ENCODE results near the gene MATN1.

The MATN1 gene

DNA sequence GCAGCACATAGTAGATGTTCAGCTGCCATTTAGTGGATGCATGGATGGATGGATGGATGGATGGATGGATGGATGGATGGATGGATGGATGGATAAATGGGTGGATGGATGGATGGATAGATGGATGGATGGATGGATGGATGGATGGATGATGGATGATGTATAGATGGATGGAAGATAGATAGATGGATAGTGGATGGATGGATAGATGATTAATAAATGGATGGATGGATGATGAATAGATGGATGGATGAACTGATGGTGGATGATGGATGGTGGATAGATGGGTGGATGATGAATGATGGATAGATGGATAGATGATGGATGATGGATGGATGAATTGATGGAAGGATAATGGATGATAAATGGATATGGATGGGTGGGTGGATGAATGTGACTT is 20.6 kb downstream of the MATN1 start:
- Histone ChIP-seq H3K4me3 (replicated peaks; ENCODE audit: insufficient read depth, low read length) (no peak overlapping the region), H3K27ac (replicated peaks) (no peak overlapping the region), H3K27me3 (ENCODE audit: insufficient read depth, poor library complexity, severe bottlenecking) (peaks cover 10% of the 10 kb centered on the region)
- no peak for DNase-seq (ENCODE audit: low read depth in 1 of 2, low spot score in 1 of 2)
- TF ChIP-seq GABPA (IDR thresholded peaks at IDR 0.05; ENCODE audit: low read depth) (no peak), SPI1 (IDR thresholded peaks at IDR 0.05; ENCODE audit: borderline replicate concordance, low read depth) (no peak), POLR2AphosphoS5 (IDR thresholded peaks at IDR 0.05; ENCODE audit: low read depth) (no peak)
- TF ChIP-seq, protein P1, sequence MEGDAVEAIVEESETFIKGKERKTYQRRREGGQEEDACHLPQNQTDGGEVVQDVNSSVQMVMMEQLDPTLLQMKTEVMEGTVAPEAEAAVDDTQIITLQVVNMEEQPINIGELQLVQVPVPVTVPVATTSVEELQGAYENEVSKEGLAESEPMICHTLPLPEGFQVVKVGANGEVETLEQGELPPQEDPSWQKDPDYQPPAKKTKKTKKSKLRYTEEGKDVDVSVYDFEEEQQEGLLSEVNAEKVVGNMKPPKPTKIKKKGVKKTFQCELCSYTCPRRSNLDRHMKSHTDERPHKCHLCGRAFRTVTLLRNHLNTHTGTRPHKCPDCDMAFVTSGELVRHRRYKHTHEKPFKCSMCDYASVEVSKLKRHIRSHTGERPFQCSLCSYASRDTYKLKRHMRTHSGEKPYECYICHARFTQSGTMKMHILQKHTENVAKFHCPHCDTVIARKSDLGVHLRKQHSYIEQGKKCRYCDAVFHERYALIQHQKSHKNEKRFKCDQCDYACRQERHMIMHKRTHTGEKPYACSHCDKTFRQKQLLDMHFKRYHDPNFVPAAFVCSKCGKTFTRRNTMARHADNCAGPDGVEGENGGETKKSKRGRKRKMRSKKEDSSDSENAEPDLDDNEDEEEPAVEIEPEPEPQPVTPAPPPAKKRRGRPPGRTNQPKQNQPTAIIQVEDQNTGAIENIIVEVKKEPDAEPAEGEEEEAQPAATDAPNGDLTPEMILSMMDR (IDR thresholded peaks at IDR 0.05; ENCODE audit: insufficient read depth, low read length) = no peak
- TF ChIP-seq, protein P2, sequence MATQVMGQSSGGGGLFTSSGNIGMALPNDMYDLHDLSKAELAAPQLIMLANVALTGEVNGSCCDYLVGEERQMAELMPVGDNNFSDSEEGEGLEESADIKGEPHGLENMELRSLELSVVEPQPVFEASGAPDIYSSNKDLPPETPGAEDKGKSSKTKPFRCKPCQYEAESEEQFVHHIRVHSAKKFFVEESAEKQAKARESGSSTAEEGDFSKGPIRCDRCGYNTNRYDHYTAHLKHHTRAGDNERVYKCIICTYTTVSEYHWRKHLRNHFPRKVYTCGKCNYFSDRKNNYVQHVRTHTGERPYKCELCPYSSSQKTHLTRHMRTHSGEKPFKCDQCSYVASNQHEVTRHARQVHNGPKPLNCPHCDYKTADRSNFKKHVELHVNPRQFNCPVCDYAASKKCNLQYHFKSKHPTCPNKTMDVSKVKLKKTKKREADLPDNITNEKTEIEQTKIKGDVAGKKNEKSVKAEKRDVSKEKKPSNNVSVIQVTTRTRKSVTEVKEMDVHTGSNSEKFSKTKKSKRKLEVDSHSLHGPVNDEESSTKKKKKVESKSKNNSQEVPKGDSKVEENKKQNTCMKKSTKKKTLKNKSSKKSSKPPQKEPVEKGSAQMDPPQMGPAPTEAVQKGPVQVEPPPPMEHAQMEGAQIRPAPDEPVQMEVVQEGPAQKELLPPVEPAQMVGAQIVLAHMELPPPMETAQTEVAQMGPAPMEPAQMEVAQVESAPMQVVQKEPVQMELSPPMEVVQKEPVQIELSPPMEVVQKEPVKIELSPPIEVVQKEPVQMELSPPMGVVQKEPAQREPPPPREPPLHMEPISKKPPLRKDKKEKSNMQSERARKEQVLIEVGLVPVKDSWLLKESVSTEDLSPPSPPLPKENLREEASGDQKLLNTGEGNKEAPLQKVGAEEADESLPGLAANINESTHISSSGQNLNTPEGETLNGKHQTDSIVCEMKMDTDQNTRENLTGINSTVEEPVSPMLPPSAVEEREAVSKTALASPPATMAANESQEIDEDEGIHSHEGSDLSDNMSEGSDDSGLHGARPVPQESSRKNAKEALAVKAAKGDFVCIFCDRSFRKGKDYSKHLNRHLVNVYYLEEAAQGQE (IDR thresholded peaks at IDR 0.05; ENCODE audit: insufficient replicate concordance, low read depth) = no peak

DNA sequence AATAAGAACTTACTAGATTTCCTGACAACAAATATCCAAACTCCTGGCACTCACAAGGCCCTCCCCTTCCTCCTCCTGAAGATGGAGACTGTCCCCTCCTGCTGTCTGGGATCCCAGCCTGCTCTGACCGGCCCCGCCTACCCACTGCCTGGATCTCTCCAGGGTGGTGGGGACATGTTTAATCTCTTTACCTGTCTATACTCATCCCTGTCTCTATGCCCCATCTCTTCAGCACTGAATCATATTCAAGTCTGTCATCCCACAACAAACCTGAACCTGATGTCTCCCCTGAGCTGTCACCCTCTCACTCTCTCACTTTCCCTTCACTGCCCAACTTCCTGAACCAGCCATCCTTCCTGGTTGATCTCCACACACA is 22.1 kb downstream of the MATN1 start:
- H3K27ac ChIP-seq (replicated peaks) = no peak overlapping the region
- DNase-seq (ENCODE audit: low read depth in 1 of 2, low spot score in 1 of 2) = no peak

DNA sequence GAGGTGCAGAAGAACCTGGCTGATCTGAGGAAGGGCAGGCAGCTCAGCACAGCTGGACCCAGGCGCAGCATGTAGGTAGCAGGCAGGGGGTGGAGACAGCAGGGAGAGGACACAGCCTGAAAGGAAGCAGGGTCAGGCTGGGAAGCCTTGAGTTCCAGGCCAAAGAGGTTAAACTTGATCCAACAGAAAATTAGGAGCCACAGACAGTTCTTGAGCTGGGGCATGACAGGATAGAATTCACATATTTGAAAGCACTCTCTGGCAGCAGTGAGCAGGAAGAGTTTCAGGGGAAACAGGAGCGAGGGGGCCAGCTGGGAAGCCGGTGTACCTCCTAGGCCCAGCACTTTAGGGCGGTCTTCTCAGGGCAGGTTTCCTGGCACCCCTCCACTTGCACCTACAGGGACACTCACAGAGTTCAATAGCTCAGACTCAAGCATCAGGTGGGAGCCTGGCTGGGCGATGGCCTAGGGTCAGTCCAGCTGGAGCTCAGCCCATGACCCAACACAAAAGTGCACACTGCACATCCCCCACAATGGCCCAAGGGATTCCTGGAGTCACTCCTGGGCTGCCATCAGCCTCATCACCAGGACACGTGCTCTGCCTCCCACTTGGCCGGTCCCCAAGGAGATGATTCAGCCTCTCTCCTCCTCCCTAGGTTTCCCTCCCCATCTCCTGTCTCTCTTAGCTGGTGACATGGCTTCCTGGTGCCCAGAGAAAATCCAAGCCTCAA is 22.7 kb downstream of the MATN1 start:
- peaks cover 6% of the 10 kb centered on the region for H3K27me3 ChIP-seq (ENCODE audit: insufficient read depth, poor library complexity, severe bottlenecking)
- no peak for DNase-seq (ENCODE audit: low read depth in 1 of 2, low spot score in 1 of 2)
- no peak for TF ChIP-seq SPI1 (IDR thresholded peaks at IDR 0.05; ENCODE audit: borderline replicate concordance, low read depth)
- TF ChIP-seq POLR2AphosphoS5 (IDR thresholded peaks at IDR 0.05; ENCODE audit: low read depth) = no peak
- H3K27ac ChIP-seq (replicated peaks) = no peak overlapping the region
- no peak overlapping the region for H3K4me3 ChIP-seq (replicated peaks; ENCODE audit: insufficient read depth, low read length)

More for the DNA sequence above, 22.1 kb downstream of the MATN1 start:
- TF ChIP-seq POLR2AphosphoS5 (IDR thresholded peaks at IDR 0.05; ENCODE audit: low read depth) (no peak), GABPA (IDR thresholded peaks at IDR 0.05; ENCODE audit: low read depth) (no peak), SPI1 (IDR thresholded peaks at IDR 0.05; ENCODE audit: borderline replicate concordance, low read depth) (no peak)
- TF ChIP-seq, protein P2 (IDR thresholded peaks at IDR 0.05; ENCODE audit: insufficient replicate concordance, low read depth) = no peak
- TF ChIP-seq, protein P1 (IDR thresholded peaks at IDR 0.05; ENCODE audit: insufficient read depth, low read length) = no peak
- Histone ChIP-seq H3K27me3 (ENCODE audit: insufficient read depth, poor library complexity, severe bottlenecking) (peaks cover 8% of the 10 kb centered on the region), H3K4me3 (replicated peaks; ENCODE audit: insufficient read depth, low read length) (no peak overlapping the region)

DNA sequence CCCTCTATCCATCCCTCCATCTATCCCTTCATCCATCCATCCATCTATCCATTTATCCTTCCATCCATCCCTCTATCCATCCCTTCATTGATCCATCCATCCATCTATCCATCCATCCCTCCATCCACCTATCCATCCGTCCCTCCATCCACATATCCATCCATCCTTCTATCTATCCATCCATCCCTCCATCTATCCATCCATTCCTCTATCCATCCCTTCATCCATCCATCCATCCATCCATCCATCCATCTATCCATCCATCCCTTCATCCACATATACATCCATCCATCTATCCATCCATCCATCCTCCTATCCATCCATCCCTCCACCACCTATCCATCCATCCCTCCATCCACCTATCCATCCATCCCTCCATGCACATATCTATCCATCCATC is 23.6 kb downstream of the MATN1 start:
- Histone ChIP-seq H3K4me3 (replicated peaks; ENCODE audit: insufficient read depth, low read length) (no peak overlapping the region), H3K27me3 (ENCODE audit: insufficient read depth, poor library complexity, severe bottlenecking) (peaks cover 2% of the 10 kb centered on the region), H3K27ac (replicated peaks) (no peak overlapping the region)
- DNase-seq (ENCODE audit: low read depth in 1 of 2, low spot score in 1 of 2) = no peak
- TF ChIP-seq, protein P1 (IDR thresholded peaks at IDR 0.05; ENCODE audit: insufficient read depth, low read length) = no peak
- TF ChIP-seq POLR2AphosphoS5 (IDR thresholded peaks at IDR 0.05; ENCODE audit: low read depth) (no peak), SPI1 (IDR thresholded peaks at IDR 0.05; ENCODE audit: borderline replicate concordance, low read depth) (no peak), GABPA (IDR thresholded peaks at IDR 0.05; ENCODE audit: low read depth) (no peak)
- TF ChIP-seq, protein P2 (IDR thresholded peaks at IDR 0.05; ENCODE audit: insufficient replicate concordance, low read depth) = no peak
